Activated CD8-positive, alpha-beta memory T cell treated with anti-CD3 and anti-CD28 coated beads for 1 hour (primary cell): ENCODE measurements around the gene CAMTA1.

Experiments used
- DNase-seq, 2 donors: peaks; one replicate each; pipeline ENCODE4 v3.0.0-alpha.2; 2020; ENCODE audit warnings: low read depth in 1 of 2; ENCODE audit errors: extremely low read depth in 1 of 2

CAMTA1 gene

DNA sequence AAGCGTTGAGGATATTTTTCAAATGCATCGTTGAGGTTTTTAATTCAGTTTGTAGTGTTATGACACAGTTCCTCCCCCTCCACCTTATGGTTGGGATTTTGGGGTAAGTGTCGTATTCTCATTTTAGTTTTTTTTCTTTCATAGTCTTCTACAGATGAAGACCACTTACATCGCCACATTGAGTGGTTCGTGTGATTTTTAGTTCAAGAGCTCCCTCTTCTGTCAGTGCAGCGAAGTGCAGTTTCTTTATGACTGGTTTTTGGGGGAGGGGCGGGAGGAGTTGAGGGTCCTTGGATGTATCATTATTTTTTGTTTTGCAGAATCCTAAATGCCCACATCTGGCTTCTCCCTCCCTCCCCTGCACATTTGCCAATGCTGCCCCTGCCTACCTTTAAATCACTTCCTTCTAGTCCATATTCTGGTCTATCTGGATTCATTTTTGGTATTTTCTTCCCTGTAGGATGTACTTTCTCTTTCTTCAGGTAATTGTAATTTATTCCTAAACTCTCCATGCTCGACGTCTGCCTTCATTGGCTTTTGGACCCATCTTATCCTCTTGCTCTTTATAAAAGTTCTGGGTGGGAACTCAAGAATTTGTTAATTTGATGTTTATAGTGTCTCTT is 433.1 kb downstream of the CAMTA1 start:
- no peak for DNase-seq

DNA sequence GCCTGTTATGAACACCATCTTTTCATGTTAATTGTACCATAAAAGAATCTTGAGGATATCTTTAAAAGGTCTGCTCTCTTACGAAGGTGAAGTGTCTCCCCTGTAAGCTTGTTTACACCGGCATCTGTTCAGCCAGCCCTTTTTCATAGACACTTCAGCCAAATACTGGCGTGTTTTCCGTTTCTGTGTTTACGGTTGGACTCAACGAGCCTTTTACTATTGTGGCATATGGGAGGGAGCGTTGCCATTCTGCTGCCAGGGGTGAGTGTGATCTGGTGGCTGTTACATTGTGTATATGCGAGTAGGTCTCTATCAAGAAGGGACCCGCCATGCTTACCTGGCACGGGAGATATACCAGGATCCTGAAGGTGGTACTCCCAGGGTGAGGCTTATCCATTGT is 433.8 kb downstream of the CAMTA1 start:
- DNase-seq = no peak

DNA sequence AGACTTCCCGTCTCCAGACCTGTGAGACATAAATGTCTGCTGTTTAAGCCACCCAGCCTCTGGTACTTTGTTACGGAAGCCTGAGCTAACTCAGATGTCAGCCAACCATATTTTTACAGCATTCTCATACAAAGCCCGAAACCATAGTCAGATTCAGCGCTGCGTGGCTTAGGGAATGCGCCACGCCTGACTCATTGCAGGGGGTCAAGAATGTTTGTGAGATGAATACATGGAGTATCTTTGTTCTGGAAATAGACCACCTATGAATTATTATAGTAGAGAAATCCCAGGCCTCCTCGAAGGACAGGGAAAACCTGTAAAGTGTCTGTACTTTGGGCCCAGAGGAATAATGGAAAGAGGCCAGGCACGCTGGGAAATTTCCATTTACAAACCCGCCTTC is 434.8 kb downstream of the CAMTA1 start:
- no peak for DNase-seq

DNA sequence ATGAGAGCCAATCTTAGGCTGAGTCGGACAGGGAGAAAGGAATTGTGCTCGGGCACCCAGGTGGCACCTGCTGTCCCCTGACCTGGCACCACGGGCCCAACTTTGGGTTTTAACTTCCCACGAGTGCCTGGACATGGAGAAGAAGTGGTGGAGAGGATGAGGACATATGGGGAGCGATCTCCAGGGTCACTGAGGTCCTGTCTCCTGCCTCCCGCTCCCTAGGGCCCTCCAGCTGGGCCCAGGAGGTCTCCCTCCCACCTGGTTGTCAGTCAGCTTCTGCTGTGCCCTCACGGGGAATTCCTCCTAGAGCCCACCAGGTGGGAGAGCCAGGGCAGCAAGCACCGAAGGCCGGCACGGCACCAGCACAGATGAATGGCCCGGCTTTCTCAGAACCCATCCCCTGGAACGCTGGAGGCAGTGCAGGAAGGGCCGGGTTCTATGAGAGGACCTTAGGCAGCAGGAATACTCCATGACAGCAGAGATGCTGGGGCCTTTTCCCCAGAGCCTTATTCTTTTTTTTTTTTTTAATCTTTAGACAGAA is 435.5 kb downstream of the CAMTA1 start:
- DNase-seq = no peak

DNA sequence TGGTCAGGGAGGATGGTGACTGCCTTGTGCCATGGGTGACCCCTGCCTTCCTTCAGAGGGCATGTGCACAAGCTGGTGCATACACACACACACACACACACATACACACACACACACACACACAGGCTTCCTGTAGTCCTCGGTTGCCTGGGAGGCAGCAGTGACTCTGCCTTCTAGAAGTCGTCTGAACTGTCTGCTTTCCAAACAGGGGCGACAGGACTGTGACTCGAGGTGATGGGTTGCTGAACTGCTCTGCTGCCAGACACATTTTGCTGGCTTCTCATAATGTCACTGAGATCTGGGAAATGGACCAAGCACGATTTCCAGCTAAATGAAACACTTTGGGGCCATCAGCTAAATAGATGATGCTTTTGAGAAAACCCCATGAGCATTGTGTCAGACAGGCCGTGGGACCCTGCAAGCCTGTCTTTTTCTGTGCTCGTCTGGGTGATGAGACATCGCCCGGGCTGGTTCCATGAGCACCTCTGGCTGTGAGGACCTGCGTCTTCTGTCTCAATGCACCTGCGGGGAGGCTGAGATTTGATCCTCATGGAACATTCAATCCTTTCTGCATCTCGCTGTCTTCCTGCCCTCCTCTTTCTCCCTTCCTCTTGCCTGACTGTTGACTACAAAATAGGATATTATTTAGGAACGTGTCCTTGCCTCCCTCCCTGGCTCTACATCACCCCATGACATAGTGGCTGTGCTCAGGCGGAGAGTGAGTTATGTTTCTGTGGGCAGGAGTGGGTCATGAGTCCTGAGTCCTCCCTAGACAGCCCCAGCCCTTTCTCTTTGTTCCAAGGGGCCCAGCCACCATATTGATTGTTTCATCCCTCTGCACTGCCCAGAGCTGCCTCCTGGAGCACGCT is 436.8 kb downstream of the CAMTA1 start:
- no peak for DNase-seq

DNA sequence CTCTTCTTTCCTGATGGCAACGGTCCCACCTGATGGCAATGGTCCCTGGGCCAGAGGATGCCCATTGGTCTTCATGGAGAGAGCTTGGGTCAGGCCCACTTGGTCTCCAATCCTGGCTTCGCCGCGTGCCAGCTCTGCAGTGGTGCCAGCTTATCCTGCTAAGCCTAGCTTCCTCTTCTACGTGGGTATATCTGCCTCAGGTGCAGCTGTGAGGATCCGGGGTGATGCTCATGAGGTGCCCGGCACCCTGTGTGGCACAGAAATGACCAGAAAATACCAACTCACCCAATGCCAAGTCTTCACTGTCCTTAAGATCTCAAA is 437.4 kb downstream of the CAMTA1 start:
- DNase-seq = no peak

DNA sequence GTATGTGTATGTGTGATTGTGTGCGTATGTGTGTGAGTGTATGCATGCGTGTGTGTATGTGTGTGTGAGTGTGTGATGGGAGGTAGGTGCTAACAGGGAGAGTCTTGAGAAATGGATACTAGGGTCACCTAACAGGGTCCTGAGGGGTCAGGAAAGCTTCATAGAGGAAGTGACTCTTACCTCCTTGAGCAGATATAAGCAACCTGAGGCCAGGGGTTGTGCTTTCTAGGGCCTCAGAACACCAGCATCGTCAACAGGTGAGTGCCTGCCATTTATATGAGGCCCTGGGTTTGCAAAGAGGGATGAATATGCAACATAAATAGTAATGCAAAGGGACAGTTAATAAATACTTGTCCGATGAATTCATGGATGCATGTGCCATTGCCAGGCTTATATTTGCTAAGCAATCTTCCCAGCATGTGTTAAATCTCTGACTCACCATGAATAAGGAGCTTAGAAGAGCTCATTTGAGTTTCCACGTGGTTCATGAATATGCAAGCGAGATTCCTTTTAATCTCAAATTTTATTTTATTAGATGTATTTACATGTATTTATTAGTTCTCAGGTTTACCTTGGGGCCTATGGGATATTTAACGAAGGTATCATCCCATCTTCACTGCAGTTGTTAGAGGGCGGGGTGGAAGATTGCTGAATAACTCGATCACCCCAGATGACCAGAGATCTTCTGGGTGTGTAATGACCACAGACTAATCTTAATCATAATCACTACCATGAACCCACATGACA is 438.3 kb downstream of the CAMTA1 start:
- DNase-seq = no peak

DNA sequence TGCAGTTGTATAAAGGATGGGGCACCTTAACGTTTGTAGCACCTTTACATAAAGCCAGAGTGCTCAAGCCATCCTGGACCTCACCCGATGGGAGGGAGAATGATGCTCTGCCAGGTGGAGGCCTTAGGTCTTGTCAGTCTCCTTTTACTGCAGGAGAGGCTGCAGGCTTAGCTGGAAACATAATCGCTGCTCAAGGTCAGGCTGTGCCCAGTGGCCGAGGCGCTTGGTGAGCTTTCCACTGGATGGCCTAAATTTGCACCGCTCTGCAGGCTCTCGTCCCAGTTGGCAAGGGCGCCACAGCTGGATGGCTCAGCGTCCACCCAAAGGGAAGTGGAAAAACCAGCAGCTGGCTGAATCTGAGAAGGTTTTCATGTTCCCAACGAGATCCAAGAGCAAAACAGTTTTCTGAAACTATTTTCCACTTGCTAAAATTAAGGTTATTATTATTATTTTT is 438.9 kb downstream of the CAMTA1 start:
- DNase-seq = no peak

DNA sequence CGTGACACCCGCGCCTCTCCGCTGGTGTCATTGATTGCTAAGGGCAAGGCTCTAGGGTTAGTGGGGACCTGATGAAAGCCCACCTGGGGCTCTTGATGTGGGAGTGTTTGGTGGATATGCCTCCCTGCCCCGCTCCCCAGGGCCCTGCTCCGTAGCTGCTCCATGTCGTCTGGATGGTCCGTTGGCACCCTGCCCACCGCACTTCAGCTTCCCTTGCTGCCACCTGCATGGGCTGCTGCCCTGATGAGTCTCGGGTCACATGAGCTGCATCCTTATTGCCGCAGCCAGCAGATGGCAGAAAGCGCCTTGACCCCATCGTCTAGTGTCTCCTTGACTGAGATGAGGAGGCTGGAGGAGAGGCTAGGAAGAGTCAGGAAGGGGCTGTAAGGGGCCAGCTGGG is 439.4 kb downstream of the CAMTA1 start:
- no peak for DNase-seq

DNA sequence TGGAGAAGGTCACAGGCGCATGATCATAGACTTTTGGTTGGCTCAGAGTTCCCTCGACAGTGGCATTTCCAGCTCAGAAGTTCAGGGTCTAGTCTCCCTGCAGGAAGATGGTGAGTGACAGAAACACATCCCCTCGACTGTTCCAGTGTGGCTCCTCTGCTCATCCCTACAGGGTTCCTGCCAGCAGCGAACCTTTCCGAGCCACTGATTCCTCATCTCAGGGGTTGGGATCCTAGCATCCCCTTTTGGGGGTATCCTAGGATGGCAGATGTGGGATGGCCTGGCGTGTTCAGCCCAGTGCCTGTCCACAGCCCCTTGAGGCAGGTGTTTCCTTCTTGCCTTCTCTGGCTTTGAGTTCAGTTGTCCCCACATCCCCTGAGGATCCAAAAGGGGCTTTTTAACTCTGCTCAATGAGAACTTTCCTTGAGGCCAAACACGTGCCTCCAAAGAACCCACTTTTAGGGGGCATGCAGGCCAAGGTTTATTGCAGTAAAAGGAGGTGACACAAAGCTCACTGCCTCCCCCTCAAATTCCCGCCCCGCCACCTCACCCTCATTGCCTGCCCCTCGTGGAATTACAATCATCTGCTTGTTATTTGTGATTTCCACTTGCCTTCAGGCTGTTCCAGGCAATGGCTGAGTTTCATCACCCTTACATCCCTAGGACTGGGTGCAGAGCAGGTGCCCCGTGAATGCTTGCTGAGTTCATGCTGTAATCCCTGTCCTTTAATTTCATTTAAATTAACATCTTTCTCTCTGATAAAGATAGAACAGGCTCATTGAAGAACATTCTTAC is 440.7 kb downstream of the CAMTA1 start:
- no peak for DNase-seq

DNA sequence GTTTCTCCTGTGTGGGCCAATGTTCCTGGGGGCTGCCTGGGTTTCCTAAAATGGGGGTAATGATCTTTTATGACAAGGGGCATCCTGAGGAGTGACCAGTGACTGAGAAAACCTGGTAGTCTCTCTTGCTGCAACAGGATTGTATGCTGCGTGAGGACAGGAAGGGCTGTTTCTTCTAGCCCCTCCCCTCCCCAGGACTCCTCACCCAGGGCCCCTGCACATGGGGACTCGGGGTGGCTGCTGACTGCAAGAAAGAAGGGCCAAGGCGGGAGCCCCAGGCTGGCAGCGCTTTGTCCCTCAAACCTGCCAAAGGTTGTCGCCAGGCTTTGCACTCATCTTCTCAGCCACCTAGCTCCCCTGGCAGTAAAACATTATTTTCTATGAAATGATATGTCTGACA is 442.4 kb downstream of the CAMTA1 start:
- no peak for DNase-seq

DNA sequence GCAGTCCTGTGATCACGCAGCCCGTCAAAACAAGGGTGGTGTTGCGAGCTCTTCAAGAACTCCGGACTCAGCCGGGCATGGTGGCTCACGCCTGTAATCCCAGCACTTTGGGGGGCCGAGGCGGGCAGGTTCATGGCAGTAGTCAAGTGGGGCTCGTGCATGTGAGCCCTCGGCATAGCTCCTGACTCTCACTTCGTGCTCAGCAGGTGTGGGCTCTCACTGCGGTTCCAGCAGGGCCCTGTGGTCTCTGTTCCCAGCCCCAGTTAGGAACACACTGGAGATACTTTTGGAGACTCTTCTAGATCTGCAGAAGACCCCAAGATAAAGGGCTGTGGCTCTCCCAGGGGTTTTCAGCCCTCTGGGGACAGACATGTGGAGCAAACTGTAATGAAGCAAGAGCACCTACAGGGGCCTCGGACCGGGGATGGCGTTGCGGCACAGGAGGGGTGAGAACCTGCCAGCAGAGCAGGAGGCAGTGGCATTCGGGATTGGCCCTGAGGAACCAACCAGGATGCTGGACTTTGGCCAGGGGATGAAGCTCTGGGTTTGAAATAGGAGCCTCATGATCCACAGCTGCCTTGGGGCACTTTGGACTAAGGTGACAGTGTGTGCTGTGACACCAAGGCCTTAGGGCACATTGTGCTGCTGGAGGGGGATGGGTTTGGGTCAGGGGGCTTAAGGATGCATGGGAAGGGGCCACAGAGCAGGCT is 443.2 kb downstream of the CAMTA1 start:
- no peak for DNase-seq

DNA sequence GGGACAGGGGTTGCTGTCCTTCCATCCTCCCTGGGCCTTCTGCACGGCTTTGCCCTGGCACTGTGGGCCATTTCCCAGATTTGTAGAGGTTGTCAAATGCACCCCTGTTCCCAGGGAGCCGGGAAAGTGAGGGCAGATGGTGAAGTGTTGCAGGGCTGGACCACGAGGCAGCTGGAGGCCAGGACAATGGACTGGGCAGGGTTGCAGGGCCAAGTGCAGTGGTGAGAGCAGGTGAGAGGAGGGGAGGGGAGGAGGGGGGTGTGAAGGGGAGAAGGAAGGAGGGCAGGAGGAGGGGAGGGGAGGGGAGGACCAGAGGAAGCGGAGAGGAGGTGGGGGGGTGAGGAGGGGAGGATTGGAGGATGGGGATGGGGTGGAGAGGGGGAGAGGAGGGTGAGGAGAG is 443.9 kb downstream of the CAMTA1 start:
- DNase-seq = no peak

DNA sequence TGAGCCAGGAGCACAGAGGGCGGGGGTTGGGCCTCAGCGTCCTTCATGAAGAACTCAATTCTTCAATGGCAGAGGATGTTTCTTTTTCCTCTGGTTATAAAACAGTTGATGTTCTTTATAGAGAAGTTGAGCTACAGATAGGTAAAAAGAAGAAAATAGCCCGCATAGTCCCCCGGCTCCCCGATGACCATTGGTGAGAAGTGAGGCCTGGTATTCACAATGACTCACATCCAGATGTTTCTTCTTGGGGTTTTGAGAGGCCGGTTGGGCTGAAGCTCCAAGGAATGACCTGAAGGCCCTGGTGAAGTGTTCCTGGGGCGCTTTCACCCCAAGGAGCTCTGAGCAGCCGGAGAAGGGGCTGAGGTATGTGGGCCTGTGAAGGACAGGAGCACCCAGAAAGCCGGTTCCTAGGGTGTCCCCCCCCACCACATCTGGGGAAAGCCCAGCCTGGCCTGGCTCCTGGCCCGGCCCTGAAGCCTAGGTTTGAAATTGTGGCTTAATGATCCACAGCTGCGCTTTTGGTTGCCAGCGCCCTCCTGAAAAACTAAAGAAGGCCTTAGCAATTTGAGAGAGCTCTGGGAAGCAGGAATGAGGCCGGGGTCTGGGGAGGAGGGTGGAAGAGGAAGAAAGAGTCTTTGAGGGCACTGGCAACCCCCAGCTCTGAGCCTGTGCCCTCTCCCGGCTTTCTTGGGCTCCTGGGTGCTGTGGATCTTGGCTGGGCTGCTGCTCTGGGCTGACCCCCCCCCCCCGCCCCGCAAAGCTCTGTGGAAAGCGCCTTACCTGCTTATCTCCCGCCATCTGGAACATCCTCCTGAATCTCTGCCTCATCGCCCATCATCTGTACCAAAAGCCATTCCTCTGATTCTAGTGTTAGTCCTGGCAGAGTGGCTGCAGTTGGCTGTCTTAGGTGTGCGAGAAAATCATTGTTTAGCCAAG is 444.7 kb downstream of the CAMTA1 start:
- DNase-seq = no peak

DNA sequence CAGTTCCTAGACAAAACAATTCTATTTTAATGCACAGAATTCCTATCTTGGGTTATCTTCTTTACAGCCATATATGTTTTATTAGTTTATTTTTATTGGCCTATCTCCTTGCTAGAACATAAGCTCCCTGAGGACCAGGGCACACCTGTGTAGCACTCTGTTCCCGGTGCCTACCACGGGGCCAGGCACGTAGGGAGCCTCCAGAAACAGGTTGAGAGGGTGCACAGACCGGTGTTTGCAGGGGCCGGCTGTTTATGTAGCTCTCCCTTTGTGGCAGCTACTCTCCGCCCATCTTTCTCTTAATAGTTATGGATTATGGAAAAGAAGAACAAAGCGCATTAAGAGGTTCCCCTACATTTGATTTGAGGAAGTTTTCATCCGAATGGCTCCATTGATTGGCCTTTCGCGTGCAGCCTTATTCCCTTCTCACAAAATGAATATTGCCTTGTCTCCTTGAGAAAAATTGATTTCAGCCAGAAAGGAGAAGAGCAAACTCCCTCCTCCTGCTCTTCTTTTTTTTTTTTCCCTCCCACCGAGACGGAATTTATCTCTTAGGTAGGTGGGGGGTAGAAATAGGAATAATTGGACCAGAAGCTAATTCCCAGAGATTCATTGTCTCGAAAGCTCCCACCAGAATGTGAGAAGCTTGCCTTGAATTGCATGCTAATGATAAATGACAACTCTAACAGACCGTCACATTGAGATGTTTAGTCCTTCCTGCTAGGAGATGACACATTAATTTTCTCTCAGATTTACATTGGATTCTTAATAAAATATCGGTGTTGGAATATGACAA is 447.4 kb downstream of the CAMTA1 start:
- DNase-seq = no peak

DNA sequence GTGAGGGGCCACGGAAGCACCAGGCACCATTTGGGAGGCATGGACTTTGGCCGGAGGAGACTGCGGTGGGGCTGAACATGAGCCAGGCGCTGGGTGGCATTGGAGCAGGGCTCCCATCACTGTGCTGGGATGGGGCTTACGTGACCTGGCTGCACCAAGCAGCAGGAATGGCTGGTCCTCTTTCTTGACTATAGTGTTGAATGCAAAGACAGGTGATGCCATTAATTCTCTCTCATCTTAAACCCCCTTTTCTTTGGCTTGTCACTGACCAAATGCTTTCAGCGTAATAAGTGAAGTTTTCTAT is 447.9 kb downstream of the CAMTA1 start:
- no peak for DNase-seq

DNA sequence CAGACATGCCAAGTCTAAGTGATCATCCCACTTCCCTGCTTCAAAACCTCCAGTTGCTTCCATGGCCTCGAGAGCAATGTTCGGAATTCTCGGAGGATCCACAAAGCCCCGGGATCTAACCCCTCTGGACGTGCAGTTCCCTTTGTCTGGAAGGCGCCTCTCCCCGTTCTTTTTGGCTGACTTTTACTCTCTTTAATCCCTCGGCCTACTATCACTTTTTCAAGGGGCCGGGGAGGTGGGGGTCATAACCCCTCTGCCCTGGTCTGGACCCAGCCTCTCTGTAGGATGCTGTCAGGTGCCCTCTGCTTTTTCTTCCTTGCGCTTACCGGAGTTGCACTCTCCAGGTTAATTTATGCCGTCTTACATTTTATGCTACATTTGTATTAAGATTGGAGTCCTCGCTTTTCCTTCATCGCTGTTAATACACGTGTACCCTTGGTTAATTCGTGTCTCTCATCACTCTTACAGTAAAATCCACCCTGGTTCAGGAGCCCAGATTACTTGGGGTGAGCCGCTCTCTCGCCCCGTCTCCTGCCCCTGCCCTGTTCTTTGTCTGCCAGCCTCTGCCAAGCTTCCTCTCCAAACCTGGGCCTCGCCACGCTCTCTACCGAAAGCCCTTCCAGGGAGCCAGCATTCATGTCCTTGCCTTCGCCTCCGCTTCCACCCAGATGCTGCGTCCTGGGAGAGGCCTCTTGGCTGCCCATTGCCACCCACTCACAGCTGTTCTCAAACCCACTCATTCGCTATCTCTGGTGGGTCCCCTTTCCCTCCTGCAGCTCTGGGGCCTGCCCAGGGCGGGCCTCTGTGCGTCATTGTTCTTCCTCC is 448.6 kb downstream of the CAMTA1 start:
- DNase-seq = no peak

DNA sequence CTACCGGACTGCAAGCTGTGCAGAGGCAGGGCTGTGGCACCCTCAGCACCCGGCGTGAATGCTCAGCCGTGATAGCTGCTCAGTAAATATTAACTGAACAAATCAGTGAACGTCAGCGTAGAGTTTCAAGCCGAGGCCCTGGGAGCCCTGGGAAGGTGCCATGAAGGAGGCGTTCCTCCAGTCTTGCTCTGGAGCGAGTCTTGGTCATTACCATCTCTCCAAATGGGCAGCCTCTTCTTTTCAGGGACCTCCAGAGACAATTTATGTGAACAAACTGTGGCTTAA is 449.2 kb downstream of the CAMTA1 start:
- no peak for DNase-seq
